ENCODE data around the gene SAP30BP. TPM values are rescaled to one million over a fixed set of nuclear protein-coding genes. Genes with fewer than 3 reads are reported as not detected.

SAP30BP gene
- total RNA-seq, 3 donors from 2014 or later (not counting 1 experiment from before 2014, with no cell fraction given), result 234 to 246 (median 240) TPM

- no peak for DNase-seq
- no peak for ATAC-seq
- H3K27me3 Mint-ChIP-seq (ENCODE audit: low read depth in 2 of 2), result no peaks in the 10 kb centered on the region
These were observed 45.6 kb upstream of the SAP30BP start for GRCh38 chr17:75621489-75621888.

GRCh38 chr17:75622076-75622475 lies 45.1 kb upstream of the SAP30BP start:
- Mint-ChIP-seq H3K27me3 (ENCODE audit: low read depth in 2 of 2) (no peaks in the 10 kb centered on the region), H3K4me1 (no peaks in the 10 kb centered on the region), H3K9me3 (no peaks in the 10 kb centered on the region), H3K4me3 (no peak overlapping the region), H3K36me3 (no peaks in the 10 kb centered on the region), H3K27ac (peak overlapping the region; percentile 0 to 25)
- Histone ChIP-seq H3K9me3 (ENCODE audit: control insufficient read depth, insufficient read depth, low read length) (no peaks in the 10 kb centered on the region), H3K27me3 (ENCODE audit: control insufficient read depth, insufficient read depth, low read length) (no peaks in the 10 kb centered on the region), H3K27ac (ENCODE audit: low read length) (no peak overlapping the region), H3K36me3 (ENCODE audit: control insufficient read depth, insufficient read depth, low read length) (peaks cover 55% of the 10 kb centered on the region), H3K4me1 (ENCODE audit: control insufficient read depth, insufficient read depth, low read length) (no peaks in the 10 kb centered on the region), H3K4me3 (ENCODE audit: low read length) (no peak overlapping the region)
- intact Hi-C loops (cut with micrococcal nuclease), result no loop called here
- DNase-seq (no peak), ATAC-seq (no peak)
- 95% methylated on average over 8 of the region's 8 CpGs for WGBS (ENCODE audit: insufficient coverage)
- TF ChIP-seq, protein P1, sequence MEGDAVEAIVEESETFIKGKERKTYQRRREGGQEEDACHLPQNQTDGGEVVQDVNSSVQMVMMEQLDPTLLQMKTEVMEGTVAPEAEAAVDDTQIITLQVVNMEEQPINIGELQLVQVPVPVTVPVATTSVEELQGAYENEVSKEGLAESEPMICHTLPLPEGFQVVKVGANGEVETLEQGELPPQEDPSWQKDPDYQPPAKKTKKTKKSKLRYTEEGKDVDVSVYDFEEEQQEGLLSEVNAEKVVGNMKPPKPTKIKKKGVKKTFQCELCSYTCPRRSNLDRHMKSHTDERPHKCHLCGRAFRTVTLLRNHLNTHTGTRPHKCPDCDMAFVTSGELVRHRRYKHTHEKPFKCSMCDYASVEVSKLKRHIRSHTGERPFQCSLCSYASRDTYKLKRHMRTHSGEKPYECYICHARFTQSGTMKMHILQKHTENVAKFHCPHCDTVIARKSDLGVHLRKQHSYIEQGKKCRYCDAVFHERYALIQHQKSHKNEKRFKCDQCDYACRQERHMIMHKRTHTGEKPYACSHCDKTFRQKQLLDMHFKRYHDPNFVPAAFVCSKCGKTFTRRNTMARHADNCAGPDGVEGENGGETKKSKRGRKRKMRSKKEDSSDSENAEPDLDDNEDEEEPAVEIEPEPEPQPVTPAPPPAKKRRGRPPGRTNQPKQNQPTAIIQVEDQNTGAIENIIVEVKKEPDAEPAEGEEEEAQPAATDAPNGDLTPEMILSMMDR (IDR thresholded peaks at IDR 0.05), result no peak

More at GRCh38 chr17:75621489-75621888, 45.6 kb upstream of the SAP30BP start:
- no peaks in the 10 kb centered on the region for H3K9me3 ChIP-seq (ENCODE audit: control insufficient read depth, insufficient read depth, low read length)
- H3K4me1 ChIP-seq (ENCODE audit: control insufficient read depth, insufficient read depth, low read length), result peaks cover 1% of the 10 kb centered on the region
- TF ChIP-seq, protein P1 (IDR thresholded peaks at IDR 0.05), result no peak
- Mint-ChIP-seq H3K9me3 (no peaks in the 10 kb centered on the region), H3K27ac (no peak overlapping the region), H3K4me3 (no peak overlapping the region), H3K4me1 (no peaks in the 10 kb centered on the region), H3K36me3 (no peaks in the 10 kb centered on the region)
- H3K36me3 ChIP-seq (ENCODE audit: control insufficient read depth, insufficient read depth, low read length), result peaks cover 55% of the 10 kb centered on the region
- WGBS (ENCODE audit: insufficient coverage), result 100% methylated on average over 4 of the region's 4 CpGs
- intact Hi-C loops (cut with micrococcal nuclease), result no loop called here
- no peak overlapping the region for H3K4me3 ChIP-seq (ENCODE audit: low read length)
- H3K27me3 ChIP-seq (ENCODE audit: control insufficient read depth, insufficient read depth, low read length), result no peaks in the 10 kb centered on the region
- no peak overlapping the region for H3K27ac ChIP-seq (ENCODE audit: low read length)

DNA sequence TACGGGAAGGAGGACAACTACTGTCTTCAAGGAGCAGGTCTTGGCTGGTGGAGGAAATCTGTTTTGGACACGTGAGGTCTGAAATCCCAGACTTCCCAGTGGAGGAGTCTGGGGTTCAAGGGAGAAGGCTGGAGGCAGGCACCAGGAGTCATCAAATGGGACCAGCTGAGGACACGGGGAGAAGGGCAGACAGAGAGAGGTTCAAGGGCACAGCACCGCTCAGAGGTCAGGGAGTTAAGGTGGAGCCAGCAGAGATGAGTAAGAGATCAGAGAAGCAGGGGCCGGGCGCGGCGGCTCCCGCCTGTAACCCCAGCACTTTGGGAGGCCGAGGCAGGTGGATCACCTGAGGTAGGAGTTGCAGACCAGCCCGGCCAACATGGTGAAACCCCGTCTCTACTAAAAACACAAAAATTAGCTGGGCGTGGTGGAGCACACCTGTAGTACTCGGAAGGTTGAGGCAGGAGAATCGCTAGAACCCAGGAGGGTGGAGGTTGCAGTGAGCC lies 44.3 kb upstream of the SAP30BP start:
- intact Hi-C loops (cut with micrococcal nuclease), result no loop called here
- TF ChIP-seq, protein P1 (IDR thresholded peaks at IDR 0.05), result no peak

DNA sequence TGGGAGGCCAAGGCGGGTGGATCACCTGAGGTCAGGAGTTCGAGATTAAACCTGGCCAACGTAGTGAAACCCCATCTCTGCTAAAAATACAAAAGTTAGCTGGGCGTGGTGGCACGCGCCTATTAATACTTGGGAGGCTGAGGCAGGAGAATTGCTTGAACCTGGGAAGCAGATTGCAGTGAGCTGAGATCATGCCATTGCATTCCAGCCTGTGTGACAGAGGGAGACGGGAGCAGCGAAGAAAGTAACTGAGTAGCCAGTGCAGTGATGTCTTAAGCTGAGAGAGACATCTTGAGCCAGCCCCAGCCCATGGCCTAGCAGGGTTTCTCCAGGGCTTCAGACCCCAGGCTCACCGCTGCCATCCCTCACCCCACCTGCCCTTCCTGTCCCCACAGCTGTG lies 43.8 kb upstream of the SAP30BP start:
- ATAC-seq (no peak), DNase-seq (no peak)
- H3K36me3 Mint-ChIP-seq, result no peaks in the 10 kb centered on the region
- no peaks in the 10 kb centered on the region for H3K4me1 Mint-ChIP-seq
- H3K9me3 Mint-ChIP-seq, result no peaks in the 10 kb centered on the region
- TF ChIP-seq, protein P1 (IDR thresholded peaks at IDR 0.05), result no peak
- no peaks in the 10 kb centered on the region for H3K27me3 Mint-ChIP-seq (ENCODE audit: low read depth in 2 of 2)
- H3K4me3 Mint-ChIP-seq, result no peak overlapping the region
- Histone ChIP-seq H3K27me3 (ENCODE audit: control insufficient read depth, insufficient read depth, low read length) (no peaks in the 10 kb centered on the region), H3K4me1 (ENCODE audit: control insufficient read depth, insufficient read depth, low read length) (no peaks in the 10 kb centered on the region), H3K4me3 (ENCODE audit: low read length) (no peak overlapping the region), H3K27ac (ENCODE audit: low read length) (no peak overlapping the region), H3K36me3 (ENCODE audit: control insufficient read depth, insufficient read depth, low read length) (peaks cover 46% of the 10 kb centered on the region), H3K9me3 (ENCODE audit: control insufficient read depth, insufficient read depth, low read length) (no peaks in the 10 kb centered on the region)
- WGBS (ENCODE audit: insufficient coverage), result 95% methylated on average over 9 of the region's 9 CpGs
- intact Hi-C loops (cut with micrococcal nuclease), result no loop called here
- H3K27ac Mint-ChIP-seq, result no peak overlapping the region

More for the DNA sequence above, 44.3 kb upstream of the SAP30BP start:
- Mint-ChIP-seq H3K27me3 (ENCODE audit: low read depth in 2 of 2) (no peaks in the 10 kb centered on the region), H3K4me1 (no peaks in the 10 kb centered on the region), H3K27ac (peak overlapping the region; percentile 0 to 25), H3K36me3 (no peaks in the 10 kb centered on the region), H3K9me3 (no peaks in the 10 kb centered on the region), H3K4me3 (no peak overlapping the region)
- no peaks in the 10 kb centered on the region for H3K27me3 ChIP-seq (ENCODE audit: control insufficient read depth, insufficient read depth, low read length)
- no peaks in the 10 kb centered on the region for H3K4me1 ChIP-seq (ENCODE audit: control insufficient read depth, insufficient read depth, low read length)
- no peaks in the 10 kb centered on the region for H3K9me3 ChIP-seq (ENCODE audit: control insufficient read depth, insufficient read depth, low read length)
- H3K36me3 ChIP-seq (ENCODE audit: control insufficient read depth, insufficient read depth, low read length), result peaks cover 50% of the 10 kb centered on the region
- H3K4me3 ChIP-seq (ENCODE audit: low read length), result no peak overlapping the region
- 91% methylated on average over 15 of the region's 15 CpGs for WGBS (ENCODE audit: insufficient coverage)
- no peak for ATAC-seq
- no peak for DNase-seq
- no peak overlapping the region for H3K27ac ChIP-seq (ENCODE audit: low read length)
